ENCODE data around the gene DNAJB6. TPM values are rescaled to one million over a fixed set of nuclear protein-coding genes. Genes with fewer than 3 reads are reported as not detected.

The DNAJB6 gene
- total and polyA plus RNA-seq, 4 donors: 118 to 143 (median 128) TPM

DNA sequence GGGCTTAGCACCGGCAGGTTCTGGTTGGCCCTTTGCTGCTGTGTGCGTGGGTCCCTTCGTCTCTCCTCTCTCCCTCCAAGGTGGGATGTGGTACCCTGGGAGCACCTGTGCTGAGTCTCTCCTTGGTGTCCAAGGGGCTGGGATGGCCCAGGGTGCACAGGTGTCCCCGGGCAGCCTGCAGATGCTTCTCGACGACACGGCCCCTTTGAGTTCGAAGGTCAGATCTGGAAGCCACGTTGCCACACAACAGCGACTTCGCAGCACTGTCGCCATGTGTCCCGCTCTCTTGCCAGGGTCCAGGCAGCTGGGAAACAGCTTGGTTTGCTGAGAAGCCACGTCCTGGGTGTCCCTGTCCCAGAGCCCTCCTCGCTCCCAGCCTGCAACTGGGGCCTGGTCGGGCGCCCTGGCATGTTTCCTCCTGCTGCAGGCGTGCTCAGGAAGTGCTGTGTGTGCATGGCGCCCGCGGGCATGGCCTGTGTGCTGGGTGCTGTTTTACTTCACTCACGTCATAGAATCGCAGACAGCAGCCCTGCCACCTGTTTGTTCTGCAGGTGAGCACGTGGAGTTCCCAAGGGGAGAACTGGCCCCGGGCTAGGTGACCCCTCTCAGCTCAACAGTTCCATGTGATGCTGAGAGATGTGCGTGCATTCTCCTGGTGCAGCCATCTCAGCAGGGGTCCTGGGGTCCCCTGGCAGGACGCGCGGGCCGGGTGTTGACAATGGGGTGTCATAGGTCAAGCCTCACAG lies 70.9 kb downstream of the DNAJB6 start:
- DNase-seq (peak; percentile 33 to 57), ATAC-seq (ENCODE audit: low FRiP score) (no peak)
- no peaks in the 10 kb centered on the region for H3K9me3 ChIP-seq (ENCODE audit: control insufficient read depth, low read length)

DNA sequence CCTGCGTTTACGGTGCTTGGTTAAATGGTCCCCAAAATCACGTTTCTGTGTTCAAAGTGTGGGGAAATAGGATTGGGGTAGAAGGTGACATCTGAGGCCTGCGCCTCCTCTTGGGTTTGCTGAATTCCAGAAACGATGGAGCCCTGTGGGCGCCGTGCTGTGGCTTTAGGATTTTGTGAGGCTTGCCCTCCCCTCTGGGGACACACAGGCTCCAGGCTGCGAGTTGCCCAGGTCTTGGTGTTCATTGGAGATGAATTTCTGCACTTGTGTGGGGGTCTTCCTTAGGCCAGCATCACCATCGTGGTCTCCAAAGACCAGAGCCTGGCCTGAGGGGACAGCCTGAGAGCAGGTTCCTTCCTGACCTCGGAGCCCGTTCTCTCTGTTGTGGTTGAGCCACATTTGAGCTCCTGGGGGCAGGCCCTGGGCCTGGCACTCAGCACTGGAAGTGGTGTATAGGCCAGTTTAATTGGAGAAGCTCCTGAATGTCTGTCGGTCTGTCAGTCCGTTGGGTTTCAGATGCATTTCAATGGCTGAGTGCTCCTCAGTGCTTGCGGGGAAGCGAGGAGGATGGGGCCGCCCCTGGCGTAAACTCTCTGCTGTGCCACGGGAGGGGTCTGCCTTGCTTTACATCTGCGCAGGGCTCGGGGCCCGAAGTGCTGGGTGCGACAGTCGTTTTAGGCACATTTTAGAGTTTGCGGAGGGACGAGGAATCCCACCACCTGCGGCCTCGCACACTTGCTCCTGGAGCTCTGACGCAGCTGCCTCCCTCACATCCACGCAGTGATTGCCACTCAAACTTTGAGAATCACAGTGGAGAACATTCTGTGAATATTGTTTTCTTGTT lies 71.7 kb downstream of the DNAJB6 start:
- peaks cover 0 to 8% of the 10 kb centered on the region in 2 donors for H3K36me3 ChIP-seq (ENCODE audit: control insufficient read depth in 1 of 2, insufficient read depth in 2 of 2, low read length in 1 of 2)
- no peaks in the 10 kb centered on the region for H3K9me3 ChIP-seq (ENCODE audit: control insufficient read depth, low read length)
- no peak overlapping the region for H3K4me3 ChIP-seq (ENCODE audit: low read length in 2 of 2)
- no peaks in the 10 kb centered on the region for H3K4me1 ChIP-seq (ENCODE audit: control insufficient read depth in 1 of 2, insufficient read depth in 2 of 2, low read length in 2 of 2)
- peak; percentile 21 to 65 for DNase-seq
- intact Hi-C loops (cut with DNase I): no loop called here
- ATAC-seq (ENCODE audit: low FRiP score): no peak
- no peak overlapping the region for H3K27ac ChIP-seq (ENCODE audit: low read depth in 1 of 2, low read length in 2 of 2)
- 90 to 92% methylated on average over 29 of the region's 29 CpGs for WGBS, 2 donors
- H3K27me3 ChIP-seq (ENCODE audit: control insufficient read depth in 1 of 2, insufficient read depth in 2 of 2, low read length in 1 of 2): no peaks in the 10 kb centered on the region

More for the DNA sequence above, 70.9 kb downstream of the DNAJB6 start:
- intact Hi-C loops (cut with DNase I): no loop called here
- 87 to 90% methylated on average over 30 of the region's 30 CpGs for WGBS, 2 donors
- Histone ChIP-seq H3K4me1 (ENCODE audit: control insufficient read depth in 1 of 2, insufficient read depth in 2 of 2, low read length in 2 of 2) (no peaks in the 10 kb centered on the region), H3K4me3 (ENCODE audit: low read length in 2 of 2) (no peak overlapping the region), H3K27ac (ENCODE audit: low read depth in 1 of 2, low read length in 2 of 2) (no peak overlapping the region), H3K27me3 (ENCODE audit: control insufficient read depth in 1 of 2, insufficient read depth in 2 of 2, low read length in 1 of 2) (no peaks in the 10 kb centered on the region), H3K36me3 (ENCODE audit: control insufficient read depth in 1 of 2, insufficient read depth in 2 of 2, low read length in 1 of 2) (peaks cover 0 to 8% of the 10 kb centered on the region in 2 donors)

DNA sequence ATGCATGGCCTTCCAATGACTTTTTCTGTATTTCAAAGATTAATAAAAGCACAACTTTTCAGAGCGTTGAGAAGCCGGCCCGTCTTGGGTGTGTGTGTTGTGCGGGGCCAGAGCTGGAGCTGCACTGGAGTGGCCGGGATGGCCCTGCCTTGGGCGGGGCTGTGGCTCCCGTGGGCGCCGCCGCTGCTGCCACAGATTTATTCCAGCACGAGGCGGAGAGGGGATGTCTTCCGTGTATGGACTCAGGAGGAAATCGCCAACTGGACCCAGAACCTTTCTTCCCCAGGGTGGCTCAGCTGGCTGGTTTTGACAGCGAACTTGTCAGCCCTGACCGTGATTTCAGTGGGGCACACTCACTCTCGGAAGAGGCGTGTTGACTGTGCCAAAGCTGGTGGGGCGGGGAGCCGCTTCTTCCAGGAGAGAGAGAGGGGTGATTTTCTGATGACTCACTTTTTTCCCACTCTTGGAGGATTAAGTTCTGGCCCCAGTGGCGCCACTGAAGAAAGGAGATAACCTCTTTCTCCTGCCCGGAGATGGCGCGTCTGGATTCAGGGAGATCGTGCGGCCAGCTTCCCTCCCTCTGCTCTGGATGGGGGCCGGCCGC lies 72.4 kb downstream of the DNAJB6 start:
- Histone ChIP-seq H3K36me3 (ENCODE audit: control insufficient read depth in 1 of 2, insufficient read depth in 2 of 2, low read length in 1 of 2) (peaks cover 0 to 8% of the 10 kb centered on the region in 2 donors), H3K27me3 (ENCODE audit: control insufficient read depth in 1 of 2, insufficient read depth in 2 of 2, low read length in 1 of 2) (no peaks in the 10 kb centered on the region), H3K27ac (ENCODE audit: low read depth in 1 of 2, low read length in 2 of 2) (no peak overlapping the region), H3K9me3 (ENCODE audit: control insufficient read depth, low read length) (no peaks in the 10 kb centered on the region), H3K4me1 (ENCODE audit: control insufficient read depth in 1 of 2, insufficient read depth in 2 of 2, low read length in 2 of 2) (no peaks in the 10 kb centered on the region), H3K4me3 (ENCODE audit: low read length in 2 of 2) (no peak overlapping the region)
- intact Hi-C loops (cut with DNase I): no loop called here
- peak; percentile 37 to 61 for DNase-seq
- 92 to 93% methylated on average over 25 to 28 of the region's 28 CpGs for WGBS, 2 donors
- no peak for ATAC-seq (ENCODE audit: low FRiP score)

DNA sequence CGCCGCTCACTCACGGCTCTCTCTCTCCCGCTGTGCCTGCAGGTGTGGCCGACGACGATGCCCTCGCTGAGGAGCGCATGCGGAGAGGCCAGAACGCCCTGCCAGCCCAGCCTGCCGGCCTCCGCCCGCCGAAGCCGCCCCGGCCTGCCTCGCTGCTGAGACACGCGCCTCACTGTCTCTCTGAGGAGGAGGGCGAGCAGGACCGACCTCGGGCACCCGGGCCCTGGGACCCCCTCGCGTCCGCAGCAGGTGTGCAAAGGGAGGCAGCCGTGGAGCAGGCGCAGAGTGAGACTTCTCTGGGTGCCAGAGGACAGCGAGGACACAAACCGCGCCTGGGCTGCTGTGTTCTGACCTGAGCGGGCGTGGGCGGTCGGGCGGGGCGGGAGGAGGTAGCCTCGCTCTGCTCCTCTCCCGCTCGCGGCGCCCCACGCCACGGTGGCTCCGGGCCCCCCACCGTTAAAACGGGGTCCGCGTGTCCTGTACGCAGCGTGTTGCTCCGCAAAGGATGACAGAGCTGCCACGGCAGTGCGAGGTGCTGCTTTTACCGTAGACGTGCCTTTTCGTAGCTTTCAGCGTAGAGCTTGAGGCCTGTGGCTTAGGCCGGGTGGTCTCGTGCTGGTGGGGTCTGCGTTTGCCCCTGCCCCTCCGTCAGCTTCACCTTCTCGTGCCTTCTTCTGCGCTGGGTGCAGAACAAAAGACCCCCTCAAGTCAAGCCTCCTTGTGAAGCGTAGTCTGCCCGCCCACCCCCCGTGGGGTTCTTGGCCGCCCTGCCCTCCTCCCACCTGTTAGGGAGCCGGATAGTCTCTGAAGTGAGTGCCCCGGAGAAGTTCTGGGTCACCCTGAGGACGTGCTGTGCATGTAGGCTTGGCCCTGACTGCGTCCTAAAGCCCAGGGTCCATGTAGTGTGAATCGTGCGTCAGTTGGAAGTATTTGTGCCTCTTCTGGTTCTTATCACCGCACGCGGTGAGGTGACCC lies 73.2 kb downstream of the DNAJB6 start:
- ATAC-seq (ENCODE audit: low FRiP score) (no peak), DNase-seq (peak in 1 of 2 donors; percentile 73)
- Histone ChIP-seq H3K4me3 (ENCODE audit: low read length in 2 of 2) (no peak overlapping the region), H3K27ac (ENCODE audit: low read depth in 1 of 2, low read length in 2 of 2) (no peak overlapping the region), H3K36me3 (ENCODE audit: control insufficient read depth in 1 of 2, insufficient read depth in 2 of 2, low read length in 1 of 2) (peaks cover 0 to 10% of the 10 kb centered on the region in 2 donors), H3K9me3 (ENCODE audit: control insufficient read depth, low read length) (no peaks in the 10 kb centered on the region), H3K4me1 (ENCODE audit: control insufficient read depth in 1 of 2, insufficient read depth in 2 of 2, low read length in 2 of 2) (no peaks in the 10 kb centered on the region), H3K27me3 (ENCODE audit: control insufficient read depth in 1 of 2, insufficient read depth in 2 of 2, low read length in 1 of 2) (no peaks in the 10 kb centered on the region)
- 97% methylated on average over 76 to 78 of the region's 78 CpGs for WGBS, 2 donors
- intact Hi-C loops (cut with DNase I): no loop called here

DNA sequence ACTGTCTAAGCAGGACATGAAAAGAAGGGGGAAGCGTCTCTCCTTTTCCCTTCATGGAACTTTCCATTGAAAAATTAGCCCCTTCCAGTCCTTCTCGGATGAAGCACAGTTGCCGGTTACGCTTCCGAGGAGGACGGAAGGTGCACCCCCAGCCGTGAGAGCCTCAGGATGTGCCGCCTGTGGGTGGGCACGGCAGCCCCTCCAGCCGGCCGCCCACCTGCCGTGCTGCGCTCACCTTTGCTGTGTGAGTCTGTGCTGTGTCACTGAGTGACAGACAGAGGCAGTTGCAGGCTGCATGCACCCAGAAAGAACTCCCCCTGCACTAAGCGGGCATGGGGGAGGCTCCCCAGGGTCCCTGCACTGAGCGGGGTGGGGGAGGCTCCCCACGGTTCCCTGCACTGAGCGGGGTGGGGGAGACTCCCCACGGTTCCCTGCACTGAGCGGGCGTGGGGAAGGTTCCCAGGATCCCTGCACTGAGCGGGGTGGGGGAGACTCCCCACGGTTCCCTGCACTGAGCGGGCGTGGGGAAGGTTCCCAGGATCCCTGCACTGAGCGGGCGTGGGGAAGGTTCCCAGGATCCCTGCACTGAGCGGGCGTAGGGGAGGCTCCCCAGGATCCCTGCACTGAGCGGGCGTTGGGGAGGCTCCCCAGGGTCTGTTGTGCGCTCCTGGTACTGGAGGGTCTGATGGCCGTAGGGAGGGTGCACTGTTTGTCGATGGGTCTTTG lies 74.2 kb downstream of the DNAJB6 start:
- intact Hi-C loops (cut with DNase I): no loop called here
- no peaks in the 10 kb centered on the region for H3K27me3 ChIP-seq (ENCODE audit: control insufficient read depth in 1 of 2, insufficient read depth in 2 of 2, low read length in 1 of 2)
- no peak overlapping the region for H3K27ac ChIP-seq (ENCODE audit: low read depth in 1 of 2, low read length in 2 of 2)
- H3K4me3 ChIP-seq (ENCODE audit: low read length in 2 of 2): no peak overlapping the region
- peak in 1 of 2 donors; percentile 20 for DNase-seq
- 94 to 96% methylated on average over 33 of the region's 33 CpGs for WGBS, 2 donors
- H3K36me3 ChIP-seq (ENCODE audit: control insufficient read depth in 1 of 2, insufficient read depth in 2 of 2, low read length in 1 of 2): peaks cover 0 to 11% of the 10 kb centered on the region in 2 donors
- no peaks in the 10 kb centered on the region for H3K9me3 ChIP-seq (ENCODE audit: control insufficient read depth, low read length)
- ATAC-seq (ENCODE audit: low FRiP score): no peak
- no peaks in the 10 kb centered on the region for H3K4me1 ChIP-seq (ENCODE audit: control insufficient read depth in 1 of 2, insufficient read depth in 2 of 2, low read length in 2 of 2)

DNA sequence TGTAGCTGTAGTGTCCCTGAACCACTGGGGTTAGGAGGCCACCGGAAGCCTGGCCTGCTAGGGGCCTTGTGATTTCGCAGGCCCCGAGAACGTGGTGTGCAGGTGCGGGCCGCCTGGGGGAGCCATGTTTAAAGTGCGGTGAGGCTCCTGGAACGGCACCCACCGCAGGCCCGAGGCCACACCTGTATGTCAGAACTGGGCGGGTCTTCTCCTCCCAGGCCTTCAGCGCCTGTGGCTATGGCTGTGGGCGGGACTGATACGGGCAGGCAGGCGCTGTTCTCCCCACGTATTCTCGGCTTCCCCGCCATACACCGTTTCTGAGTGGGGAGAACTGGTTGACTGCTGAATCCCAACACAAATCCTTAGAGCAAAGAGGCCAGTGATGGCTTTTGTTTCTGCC lies 74.8 kb downstream of the DNAJB6 start:
- DNase-seq (peak in 1 of 2 donors; percentile 63), ATAC-seq (ENCODE audit: low FRiP score) (no peak)
- Histone ChIP-seq H3K27me3 (ENCODE audit: control insufficient read depth in 1 of 2, insufficient read depth in 2 of 2, low read length in 1 of 2) (no peaks in the 10 kb centered on the region), H3K9me3 (ENCODE audit: control insufficient read depth, low read length) (no peaks in the 10 kb centered on the region), H3K36me3 (ENCODE audit: control insufficient read depth in 1 of 2, insufficient read depth in 2 of 2, low read length in 1 of 2) (peaks cover 0 to 14% of the 10 kb centered on the region in 2 donors), H3K4me1 (ENCODE audit: control insufficient read depth in 1 of 2, insufficient read depth in 2 of 2, low read length in 2 of 2) (no peaks in the 10 kb centered on the region), H3K4me3 (ENCODE audit: low read length in 2 of 2) (no peak overlapping the region), H3K27ac (ENCODE audit: low read depth in 1 of 2, low read length in 2 of 2) (no peak overlapping the region)
- intact Hi-C loops (cut with DNase I): no loop called here
- 85 to 87% methylated on average over 19 of the region's 19 CpGs for WGBS, 2 donors

DNA sequence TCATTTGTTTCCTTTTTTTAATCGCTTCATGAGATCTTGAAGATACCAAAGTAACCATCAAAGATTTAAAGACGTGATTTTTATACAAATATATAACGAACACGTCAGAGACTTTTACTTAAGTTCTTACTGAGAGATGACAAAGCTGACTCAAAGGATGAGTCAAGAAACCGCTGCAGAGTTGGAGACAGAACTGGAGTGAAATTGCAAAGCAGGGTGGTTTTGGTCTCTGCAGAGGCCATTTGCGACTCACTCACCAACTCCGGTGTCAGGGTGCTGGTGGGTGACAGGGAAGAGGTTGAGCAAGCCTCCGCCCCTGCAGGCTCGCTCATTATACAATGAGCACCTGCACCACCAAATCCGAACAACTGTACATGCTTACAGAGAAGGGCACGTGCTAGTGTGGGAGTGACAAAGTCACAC lies 75.2 kb downstream of the DNAJB6 start:
- H3K36me3 ChIP-seq (ENCODE audit: control insufficient read depth in 1 of 2, insufficient read depth in 2 of 2, low read length in 1 of 2): peaks cover 0 to 14% of the 10 kb centered on the region in 2 donors
- DNase-seq: peak in 1 of 2 donors; percentile 43
- ATAC-seq (ENCODE audit: low FRiP score): no peak

More for the DNA sequence above, 75.2 kb downstream of the DNAJB6 start:
- no peaks in the 10 kb centered on the region for H3K4me1 ChIP-seq (ENCODE audit: control insufficient read depth in 1 of 2, insufficient read depth in 2 of 2, low read length in 2 of 2)
- no peak overlapping the region for H3K4me3 ChIP-seq (ENCODE audit: low read length in 2 of 2)
- WGBS, 2 donors: 94 to 95% methylated on average over 11 of the region's 11 CpGs
- H3K27me3 ChIP-seq (ENCODE audit: control insufficient read depth in 1 of 2, insufficient read depth in 2 of 2, low read length in 1 of 2): no peaks in the 10 kb centered on the region
- H3K9me3 ChIP-seq (ENCODE audit: control insufficient read depth, low read length): no peaks in the 10 kb centered on the region
- intact Hi-C loops (cut with DNase I): no loop called here
- H3K27ac ChIP-seq (ENCODE audit: low read depth in 1 of 2, low read length in 2 of 2): no peak overlapping the region
